Fibroblast of the aortic adventitia (primary cell): ENCODE results near the gene SDCCAG8. TPM values are rescaled to one million over a fixed set of nuclear protein-coding genes. Genes with fewer than 3 reads are reported as not detected.

Source experiments
- DNase-seq: peaks from one replicate; pipeline ENCODE4 v3.0.0-alpha.2; 2010; ENCODE audit warnings: low read depth
- H3K4me3 ChIP-seq: 2 replicates; pipeline ENCODE4 v1.5.1; 2011; ENCODE audit warnings: low read depth, mild to moderate bottlenecking, control low read depth, low read length, moderate library complexity
- total RNA-seq: library from RNA; depleted of rRNA; stranded (reverse); fragments of >200 nt; gene quantifications from 2 replicates; pipeline ENCODE4 v1.2.3, GENCODE V29; 2012; ENCODE audit warnings: low replicate concordance
- TF ChIP-seq, protein P1 (sequence below): IDR thresholded peaks from 2 replicates; pipeline ENCODE4 v1.5.1; 2011; ENCODE audit warnings: mild to moderate bottlenecking, low read length, control low read depth, inconsistent platforms; ENCODE audit not compliant: insufficient read depth

Gene SDCCAG8
- total RNA-seq, 1 donor = 69.2 TPM

DNA sequence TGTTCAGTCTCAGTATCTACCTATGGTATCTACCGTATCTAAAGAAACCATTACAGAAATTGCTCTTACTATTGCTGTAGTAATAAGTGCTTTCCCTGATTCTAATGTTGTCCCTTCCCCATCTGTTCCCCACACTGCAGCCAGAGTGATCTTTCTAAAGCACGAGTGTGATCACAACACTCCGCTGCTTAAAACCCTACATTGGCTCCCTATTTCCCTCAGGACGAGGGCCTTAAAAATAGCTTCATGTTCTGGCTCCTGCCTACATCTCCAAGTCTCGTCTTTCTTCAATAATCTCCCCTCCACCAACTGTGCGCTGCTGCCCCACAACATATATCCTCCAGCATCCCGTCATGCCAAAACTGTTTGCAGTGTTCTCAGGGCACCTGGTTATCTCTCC, 150.6 kb downstream of the SDCCAG8 start:
- no peak overlapping the region for H3K4me3 ChIP-seq
- TF ChIP-seq, protein P1, sequence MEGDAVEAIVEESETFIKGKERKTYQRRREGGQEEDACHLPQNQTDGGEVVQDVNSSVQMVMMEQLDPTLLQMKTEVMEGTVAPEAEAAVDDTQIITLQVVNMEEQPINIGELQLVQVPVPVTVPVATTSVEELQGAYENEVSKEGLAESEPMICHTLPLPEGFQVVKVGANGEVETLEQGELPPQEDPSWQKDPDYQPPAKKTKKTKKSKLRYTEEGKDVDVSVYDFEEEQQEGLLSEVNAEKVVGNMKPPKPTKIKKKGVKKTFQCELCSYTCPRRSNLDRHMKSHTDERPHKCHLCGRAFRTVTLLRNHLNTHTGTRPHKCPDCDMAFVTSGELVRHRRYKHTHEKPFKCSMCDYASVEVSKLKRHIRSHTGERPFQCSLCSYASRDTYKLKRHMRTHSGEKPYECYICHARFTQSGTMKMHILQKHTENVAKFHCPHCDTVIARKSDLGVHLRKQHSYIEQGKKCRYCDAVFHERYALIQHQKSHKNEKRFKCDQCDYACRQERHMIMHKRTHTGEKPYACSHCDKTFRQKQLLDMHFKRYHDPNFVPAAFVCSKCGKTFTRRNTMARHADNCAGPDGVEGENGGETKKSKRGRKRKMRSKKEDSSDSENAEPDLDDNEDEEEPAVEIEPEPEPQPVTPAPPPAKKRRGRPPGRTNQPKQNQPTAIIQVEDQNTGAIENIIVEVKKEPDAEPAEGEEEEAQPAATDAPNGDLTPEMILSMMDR = no peak
- DNase-seq = no peak

DNA sequence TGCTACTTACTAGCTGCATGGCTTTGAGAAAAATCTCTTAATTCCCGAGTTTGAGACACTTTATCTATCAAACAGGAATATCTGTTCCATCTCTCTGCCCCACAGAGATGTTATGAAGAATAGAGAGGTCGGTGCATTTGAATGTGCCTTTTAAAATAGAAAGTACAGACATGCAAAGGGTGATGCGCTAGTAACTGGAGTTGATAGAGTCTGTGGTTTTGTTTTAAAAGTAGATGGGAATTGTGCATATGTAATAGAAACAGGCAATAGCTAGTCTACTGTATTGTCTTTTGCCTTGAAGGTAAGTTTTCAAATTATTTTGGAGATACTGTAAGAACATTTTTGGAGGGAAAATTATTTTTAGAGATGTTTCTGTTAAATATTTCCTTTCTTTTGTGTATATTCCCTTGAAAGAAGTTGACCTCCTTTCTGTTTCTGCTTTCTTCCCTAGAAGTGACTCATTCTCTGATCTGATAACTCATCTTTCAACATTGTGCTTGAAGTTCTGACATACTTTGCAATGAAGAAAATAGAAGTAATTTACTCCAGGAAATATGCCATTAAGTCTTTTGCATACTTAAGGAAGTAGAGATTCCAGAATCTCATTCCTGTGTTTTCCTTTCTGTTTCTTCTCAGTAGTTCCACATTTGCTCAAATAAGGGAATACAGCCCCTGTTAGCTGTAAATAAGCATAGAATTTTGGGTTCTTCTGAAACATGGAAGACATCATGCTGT, 151.6 kb downstream of the SDCCAG8 start:
- no peak overlapping the region for H3K4me3 ChIP-seq
- peak; percentile 64 for DNase-seq
- TF ChIP-seq, protein P1 = no peak

DNA sequence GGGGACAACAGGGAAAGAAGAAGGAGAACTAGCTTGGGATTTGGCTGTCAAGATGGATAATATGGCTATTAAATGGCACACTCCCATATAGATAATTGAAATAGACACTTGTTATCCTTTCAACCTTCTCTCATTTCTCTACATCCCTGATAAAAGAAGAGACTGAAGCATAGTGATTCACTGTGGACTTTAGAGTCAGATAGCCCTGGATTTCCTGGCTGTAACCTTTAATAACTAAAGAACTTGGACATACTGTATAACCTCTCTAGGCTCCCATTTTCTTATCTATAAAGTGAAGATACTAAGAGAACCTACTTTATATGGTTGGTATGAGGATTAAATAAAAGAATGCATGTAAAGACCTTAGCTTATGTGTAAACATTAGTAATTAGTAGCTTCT, 152.6 kb downstream of the SDCCAG8 start:
- TF ChIP-seq, protein P1 = no peak
- DNase-seq = no peak
- H3K4me3 ChIP-seq = no peak overlapping the region

DNA sequence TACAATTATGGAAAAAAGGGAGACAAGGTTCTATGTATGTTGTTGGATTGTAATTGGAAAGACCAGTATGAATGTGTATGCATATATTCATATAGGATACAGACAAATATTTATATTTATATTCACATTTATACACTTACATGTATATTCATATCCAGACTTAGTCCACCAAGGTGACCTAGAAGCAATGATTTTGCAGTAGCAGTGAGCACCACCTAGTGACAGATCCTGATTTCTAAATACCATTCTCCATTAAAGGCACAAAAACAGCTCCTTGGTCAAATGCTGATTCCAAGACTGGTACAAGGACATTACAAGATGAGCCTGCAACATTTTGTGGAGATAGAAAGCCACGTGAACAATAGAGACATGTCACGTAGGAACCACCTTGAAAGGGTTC, 153.4 kb downstream of the SDCCAG8 start:
- peak; percentile 14 for DNase-seq
- no peak overlapping the region for H3K4me3 ChIP-seq
- TF ChIP-seq, protein P1 = peak; percentile 25

DNA sequence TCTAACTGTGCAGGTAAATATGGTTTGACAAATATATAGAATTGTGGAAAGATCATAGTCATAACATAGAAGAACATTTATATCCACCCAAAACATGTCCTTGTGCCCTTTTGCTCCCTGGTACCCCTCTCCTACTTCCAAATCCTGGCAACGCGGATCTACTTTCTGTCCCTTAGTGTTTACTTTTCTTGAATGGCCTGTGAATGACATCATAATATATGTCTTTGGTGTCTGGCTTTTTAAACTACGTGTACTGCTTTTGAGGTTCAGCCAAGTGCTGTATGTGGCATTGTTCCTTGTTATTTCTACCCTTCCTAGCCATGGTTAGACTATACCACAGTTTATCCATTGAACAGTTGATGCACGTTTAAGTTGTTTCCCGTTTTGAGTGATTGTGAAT, 155.6 kb downstream of the SDCCAG8 start:
- H3K4me3 ChIP-seq = no peak overlapping the region
- no peak for DNase-seq
- TF ChIP-seq, protein P1 = no peak

DNA sequence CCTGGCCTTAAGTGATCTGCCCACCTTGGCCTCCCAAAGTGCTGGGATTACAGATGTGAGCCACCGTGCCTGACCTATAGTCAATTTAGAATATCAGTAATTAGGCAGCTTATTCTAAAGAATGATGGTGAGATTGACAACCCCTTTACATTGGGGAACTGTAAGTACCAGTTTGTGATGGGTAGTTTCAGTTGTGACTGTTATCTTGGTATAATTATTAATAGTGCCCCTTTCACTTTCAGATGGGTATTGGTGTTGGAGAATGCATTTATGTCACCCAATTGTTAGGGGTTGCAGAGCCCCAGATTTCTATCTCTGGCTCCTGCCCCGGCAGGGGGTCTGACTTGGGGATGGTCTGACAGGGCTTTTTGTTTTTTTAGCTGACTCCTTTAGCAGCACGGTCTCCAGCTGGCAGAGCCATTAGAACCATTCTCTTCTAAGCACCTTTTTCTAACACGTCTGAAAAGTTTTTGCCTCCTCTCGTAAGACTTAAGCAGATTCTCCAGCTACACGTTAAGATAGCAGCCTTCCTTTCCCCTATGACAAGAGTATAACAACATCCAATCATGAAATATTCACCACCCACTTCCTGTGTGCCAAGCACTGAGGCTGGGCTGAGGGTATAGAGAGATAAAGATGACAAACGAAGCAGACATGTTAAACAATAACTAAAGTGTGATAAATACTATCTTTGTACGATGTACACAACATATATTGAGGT, 157.8 kb downstream of the SDCCAG8 start:
- no peak for DNase-seq
- H3K4me3 ChIP-seq = no peak overlapping the region
- TF ChIP-seq, protein P1 = no peak

DNA sequence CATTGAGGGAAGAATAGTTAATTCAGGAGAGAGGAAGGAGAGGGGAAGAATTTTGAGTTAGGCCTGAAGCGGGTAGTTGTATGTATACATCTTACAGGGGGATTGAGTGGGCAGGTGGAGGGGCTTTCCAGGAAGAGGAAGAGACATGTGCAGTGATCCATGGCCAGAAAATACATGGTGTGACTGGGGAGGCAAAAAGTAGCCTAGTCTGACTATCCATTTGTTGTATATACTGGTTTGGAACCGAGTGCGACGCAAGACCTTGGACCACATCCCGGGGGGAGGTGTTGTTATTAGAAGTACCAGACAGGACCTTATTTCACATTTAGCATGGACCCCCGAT, 158.3 kb downstream of the SDCCAG8 start:
- H3K4me3 ChIP-seq = no peak overlapping the region
- no peak for DNase-seq
- TF ChIP-seq, protein P1 = no peak
